AG04450 (cell line): Measurements from ENCODE around the gene ALG14. TPM values are rescaled to one million over a fixed set of nuclear protein-coding genes. Genes with fewer than 3 reads are reported as not detected.

Experiments
- CTCF ChIA-PET: fragments of 300-600, 350-600 bp; formaldehyde crosslinking; extraction: SDS; loops from one replicate; lab custom pipeline; 2022; ENCODE audit warnings: antibody characterized with exemption, inconsistent platforms; lab: Charles Lee
- POLR2A ChIA-PET: fragments of 350-600 bp; formaldehyde crosslinking; extraction: SDS; loops from one replicate; lab custom pipeline; 2021; ENCODE audit warnings: antibody characterized with exemption, inconsistent platforms; lab: Yijun Ruan, JAX
- DNase-seq: peaks from one replicate; pipeline ENCODE4 v3.0.0-alpha.2; 2011; ENCODE audit warnings: low read depth, low spot score
- H3K27ac ChIP-seq: one replicate; pipeline ENCODE4 v1.5.1; 2012; ENCODE audit warnings: low read depth, low read length, control low read depth
- H3K27me3 ChIP-seq: one replicate; pipeline ENCODE4 v1.6.0; 2012; ENCODE audit warnings: low read length; ENCODE audit not compliant: control insufficient read depth, insufficient read depth
- H3K4me3 ChIP-seq: 2 replicates; pipeline ENCODE4 v1.5.1; 2011; ENCODE audit warnings: mild to moderate bottlenecking, low read depth, low read length, control low read depth
- H3K9me3 ChIP-seq: 2 replicates; pipeline ENCODE4 v1.5.1; 2012; ENCODE audit warnings: low read length; ENCODE audit not compliant: control insufficient read depth, insufficient read depth
- CTCF ChIP-seq: IDR thresholded peaks from 2 replicates; pipeline ENCODE4 v1.5.1; 2011; ENCODE audit warnings: low read depth, low read length, control low read depth, inconsistent platforms
- polyA plus RNA-seq: library from polyadenylated mRNA; depleted of rRNA; stranded (reverse); fragments of >200 nt; gene quantifications from 2 replicates; pipeline ENCODE4 v1.2.3, GENCODE V29; 2011

ALG14 gene
- polyA plus RNA-seq, 1 experiment, result 3.1 TPM

- Histone ChIP-seq H3K4me3 (no peak overlapping the region), H3K27ac (no peak overlapping the region)
- CTCF ChIA-PET, result interaction anchor here (0.6 kb wide), 1 partner anchor 278 kb away, joined by 3 read pairs; no protein-coding TSS in a partner anchor
These were observed 95.7 kb downstream of the ALG14 start for GRCh38 chr1:94976971-94977548.

GRCh38 chr1:94974824-94975223 is 97.9 kb downstream of the ALG14 start:
- no peak overlapping the region for H3K4me3 ChIP-seq

More at GRCh38 chr1:94976971-94977548, 95.7 kb downstream of the ALG14 start:
- no peak for TF ChIP-seq CTCF
- H3K27me3 ChIP-seq, result no peaks in the 10 kb centered on the region
- no peak for DNase-seq
- H3K9me3 ChIP-seq, result peaks cover 2% of the 10 kb centered on the region; the same call in 1 of the 2 replicates
- POLR2A ChIA-PET, result no interaction called here

GRCh38 chr1:94974241-94974640 is 98.5 kb downstream of the ALG14 start:
- ChIA-PET POLR2A (interaction anchor here (0.5 to 1.0 kb wide), 4 partner anchors 24 to 126 kb away, joined by 3 to 7 read pairs (median 4); partner anchors contain the start of gene CNN3), CTCF (interaction anchor here (0.6 to 0.7 kb wide), 3 partner anchors 15 to 120 kb away, joined by 3 to 5 read pairs (median 3); no protein-coding TSS in a partner anchor)
- no peak for TF ChIP-seq CTCF
- Histone ChIP-seq H3K27me3 (no peaks in the 10 kb centered on the region), H3K27ac (no peak overlapping the region), H3K4me3 (no peak overlapping the region), H3K9me3 (peaks cover 2% of the 10 kb centered on the region; the same call in 1 of the 2 replicates)
- DNase-seq, result no peak

More at GRCh38 chr1:94974824-94975223, 97.9 kb downstream of the ALG14 start:
- Histone ChIP-seq H3K27me3 (no peaks in the 10 kb centered on the region), H3K27ac (no peak overlapping the region), H3K9me3 (peaks cover 2% of the 10 kb centered on the region; the same call in 1 of the 2 replicates)
- ChIA-PET CTCF (interaction anchor here (0.6 kb wide), 1 partner anchor 121 kb away, joined by 3 read pairs; no protein-coding TSS in a partner anchor), POLR2A (interaction anchor here (0.7 to 1.0 kb wide), 3 partner anchors 25 to 47 kb away, joined by 3 to 7 read pairs (median 5); partner anchors contain the start of gene CNN3)
- no peak for DNase-seq
- TF ChIP-seq CTCF, result no peak

- Histone ChIP-seq H3K27me3 (no peaks in the 10 kb centered on the region), H3K9me3 (peaks cover 2% of the 10 kb centered on the region; the same call in 1 of the 2 replicates), H3K27ac (no peak overlapping the region), H3K4me3 (no peak overlapping the region)
- TF ChIP-seq CTCF, result no peak
- ChIA-PET POLR2A (interaction anchor here (0.5 kb wide), 1 partner anchor 126 kb away, joined by 3 read pairs; no protein-coding TSS in a partner anchor), CTCF (no interaction called here)
- DNase-seq, result no peak
These were observed 99.3 kb downstream of the ALG14 start for GRCh38 chr1:94973309-94973922.
